HCT116 (cell line): ENCODE data around the gene HDDC3. TPM values are rescaled to one million over a fixed set of nuclear protein-coding genes. Genes with fewer than 3 reads are reported as not detected.
"Not testable (repeated sequence)": the region's sequence is repeated elsewhere in the genome, so short reads cannot be mapped to it uniquely, and the experiment has no call there.

ENCODE experiments used
- ATAC-seq: fragments of 200-7000 bp; cut with Tn5 transposase; 2 replicates; pipeline ENCODE4 v1.9.1; 2020; ENCODE audit warnings: mild to moderate bottlenecking, moderate library complexity
- BruUV-seq: library from RNA; stranded (reverse); fragments of 400-500 nt; replicated peaks from 2 replicates; lab custom pipeline; 2021; lab: Mats Ljungman, UMichigan
- CTCF ChIA-PET: fragments of 300-600 bp; sonication (Branson Sonifier 250); formaldehyde crosslinking; loops from one replicate; lab custom pipeline; 2021; ENCODE audit warnings: antibody characterized with exemption; lab: Charles Lee
- POLR2A ChIA-PET: fragments of 300-600, 350-600 bp; sonication (Branson Sonifier 250); formaldehyde crosslinking; loops from one replicate; lab custom pipeline; 2021; ENCODE audit warnings: antibody characterized with exemption; lab: Charles Lee
- RAD21 ChIA-PET, 2 experiments: fragments of 300-600 bp; sonication (Branson Sonifier 250); formaldehyde crosslinking; loops; one replicate each; lab custom pipeline; 2023; ENCODE audit warnings: low total read pairs in 2 of 2; ENCODE audit not compliant: uncharacterized antibody in 2 of 2, unreplicated experiment in 2 of 2, low non-redundant PET in 1 of 2; lab: Charles Lee
- DNase-seq: peaks from one replicate; pipeline ENCODE4 v3.0.0-alpha.2; 2010; ENCODE audit warnings: low read depth, low spot score
- H2AFZ ChIP-seq: fragments of 200-600 bp; shearing (Covaris generic), sonication (generic); 2 replicates; pipeline ENCODE4 v1.6.1; 2017; ENCODE audit warnings: low read depth, mixed run types, mixed read lengths, antibody characterized with exemption, low read length; ENCODE audit not compliant: poor library complexity, severe bottlenecking
- H3K27ac ChIP-seq: 2 replicates; pipeline ENCODE4 v1.5.1; 2012; ENCODE audit warnings: low read depth, low read length
- H3K27me3 ChIP-seq: fragments of 200-600 bp; sonication (generic); 2 replicates; pipeline ENCODE4 v1.6.1; 2016; ENCODE audit warnings: mixed run types, low read length, mixed read lengths; ENCODE audit not compliant: insufficient read depth
- H3K36me3 ChIP-seq, 2 experiments: fragments of 200-500 bp in 1 of 2; fragments of 200-600 bp in 1 of 2; sonication (Bioruptor generic) in 1 of 2; sonication (generic) in 1 of 2; 2 replicates each; pipeline versions ENCODE4 v1.5.1 to v1.6.1; 2014 to 2016; ENCODE audit warnings: low read length in 2 of 2, inconsistent platforms in 1 of 2, mixed read lengths in 1 of 2, mixed run types in 1 of 2; ENCODE audit not compliant: insufficient read depth in 2 of 2, control insufficient read depth in 1 of 2
- H3K4me1 ChIP-seq, 2 experiments: fragments of 200-600 bp in 1 of 2; sonication (generic) in 1 of 2; 2 replicates each; pipeline versions ENCODE4 v1.5.1 to v1.6.1; 2012 to 2017; ENCODE audit warnings: low read length in 2 of 2, inconsistent platforms in 1 of 2, mild to moderate bottlenecking in 1 of 2, mixed read lengths in 1 of 2, mixed run types in 1 of 2, moderate library complexity in 1 of 2; ENCODE audit not compliant: insufficient read depth in 2 of 2, control insufficient read depth in 1 of 2
- H3K4me2 ChIP-seq: fragments of 200-600 bp; sonication (generic); 2 replicates; pipeline ENCODE4 v1.6.1; 2017; ENCODE audit warnings: mixed run types, low read length, mixed read lengths
- H3K4me3 ChIP-seq, 2 experiments: fragments of 200-600 bp in 1 of 2; sonication (generic) in 1 of 2; replicated peaks in 1 of 2; 2 replicates each; pipeline ENCODE4 v1.5.1; 2011 to 2016; ENCODE audit warnings: low read length in 2 of 2, control low read depth in 1 of 2, low read depth in 1 of 2, mild to moderate bottlenecking in 1 of 2, mixed read lengths in 1 of 2, mixed run types in 1 of 2
- H3K79me2 ChIP-seq: fragments of 200-600 bp; sonication (generic); 2 replicates; pipeline ENCODE4 v1.6.1; 2017; ENCODE audit warnings: mild to moderate bottlenecking, mixed run types, low read length, moderate library complexity, mixed read lengths; ENCODE audit not compliant: insufficient read depth
- H3K9ac ChIP-seq: fragments of 200-600 bp; sonication (generic); 2 replicates; pipeline ENCODE4 v1.6.1; 2016; ENCODE audit warnings: low read length, mixed read lengths
- H3K9me2 ChIP-seq: fragments of 200-600 bp; sonication (generic), shearing (Covaris generic); 2 replicates; pipeline ENCODE4 v1.6.1; 2017; ENCODE audit warnings: mixed run types, mild to moderate bottlenecking, moderate library complexity; ENCODE audit not compliant: insufficient read depth
- H3K9me3 ChIP-seq, 2 experiments: fragments of 200-500 bp in 1 of 2; fragments of 200-600 bp in 1 of 2; sonication (Bioruptor generic) in 1 of 2; sonication (generic) in 1 of 2; 2 replicates each; pipeline ENCODE4 v1.6.1; 2014 to 2017; ENCODE audit warnings: low read length in 2 of 2, mixed read lengths in 2 of 2, inconsistent platforms in 1 of 2, low read depth in 1 of 2, mild to moderate bottlenecking in 1 of 2, mixed run types in 1 of 2, moderate library complexity in 1 of 2; ENCODE audit not compliant: control insufficient read depth in 1 of 2, insufficient read depth in 1 of 2
- H4K20me1 ChIP-seq: fragments of 200-600 bp; sonication (generic), shearing (Covaris generic); 2 replicates; pipeline ENCODE4 v1.6.1; 2017; ENCODE audit warnings: mixed run types, mild to moderate bottlenecking, moderate library complexity; ENCODE audit not compliant: insufficient read depth
- CEBPB ChIP-seq: IDR thresholded peaks from 2 replicates; pipeline ENCODE4 v1.6.1; 2012; ENCODE audit warnings: low read depth
- EZH2phosphoT487 ChIP-seq: fragments of 200-600 bp; IDR thresholded peaks from 2 replicates; pipeline ENCODE4 v1.6.1; 2018; ENCODE audit warnings: antibody characterized with exemption, borderline replicate concordance
- JUND ChIP-seq: IDR thresholded peaks from 2 replicates; pipeline ENCODE4 v1.6.1; 2012
- POLR2A ChIP-seq: IDR thresholded peaks from 2 replicates; pipeline ENCODE4 v1.7.0; 2011; ENCODE audit warnings: borderline replicate concordance; ENCODE audit not compliant: insufficient read depth, insufficient read length; ENCODE audit errors: extremely low read depth
- REST ChIP-seq: IDR thresholded peaks from 2 replicates; pipeline ENCODE4 v1.6.1; 2012; ENCODE audit warnings: low read depth
- SIN3A ChIP-seq: IDR thresholded peaks from 2 replicates; pipeline ENCODE4 v1.6.1; 2012; ENCODE audit warnings: low read depth
- intact Hi-C: fragments of 100-400 bp; cut with micrococcal nuclease; formaldehyde crosslinking; loops from 2 replicates; pipeline ENCODE4 v1.10.0; 2022
- total RNA-seq: library from RNA; stranded (reverse); gene quantifications from one replicate; pipeline ENCODE4 v1.2.1, GENCODE V29; 2021; ENCODE audit not compliant: unreplicated experiment

HDDC3 gene
- total RNA-seq, 1 experiment from 2014 or later, result 20.4 TPM

DNA sequence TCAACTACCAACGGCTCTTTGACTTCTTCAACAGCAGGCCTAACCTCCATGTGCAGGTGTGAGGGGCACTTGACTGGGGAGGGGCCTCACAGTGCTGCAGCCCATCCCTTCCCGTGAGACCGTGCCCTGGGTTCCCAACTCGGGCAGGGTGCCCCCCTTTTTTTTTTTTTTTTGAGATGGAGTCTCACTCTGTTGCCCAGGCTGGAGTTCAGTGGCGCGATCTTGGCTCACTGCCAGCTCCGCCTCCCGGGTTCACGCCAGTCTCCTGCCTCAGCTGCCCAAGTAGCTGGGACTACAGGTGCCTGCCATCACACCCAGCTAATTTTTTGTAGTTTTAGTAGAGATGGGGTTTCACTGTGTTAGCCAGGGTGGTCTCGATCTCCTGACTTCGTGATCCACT is 22.9 kb downstream of the HDDC3 start:
- RAD21 ChIA-PET, POLR2A ChIA-PET, intact Hi-C loops: not testable (repeated sequence)

GRCh38 chr15:90907838-90908507 is 24.4 kb downstream of the HDDC3 start:
- peaks cover 2 to 10% of the 10 kb centered on the region in 2 experiments; a peak in 3 of 4 replicates for H3K4me1 ChIP-seq
- no peak overlapping the region for H3K4me3 ChIP-seq
- no peak overlapping the region for H3K9ac ChIP-seq
- no TSS peak for BruUV-seq
- no peak overlapping the region for H2AFZ ChIP-seq
- no peak overlapping the region for H3K4me2 ChIP-seq
- H3K27ac ChIP-seq, result no peak overlapping the region
- H3K36me3 ChIP-seq, result peaks cover 10 to 12% of the 10 kb centered on the region in 2 experiments; a peak in 3 of 4 replicates
- H3K27me3 ChIP-seq, result no peaks in the 10 kb centered on the region
- H4K20me1 ChIP-seq, result no peaks in the 10 kb centered on the region
- ChIA-PET POLR2A (no interaction called here), RAD21 (no interaction called here), CTCF (interaction anchor here (1.3 kb wide), 1 partner anchor 15 kb away, joined by 3 read pairs; no protein-coding TSS in a partner anchor)
- DNase-seq, result no peak
- no peaks in the 10 kb centered on the region for H3K9me2 ChIP-seq
- no peaks in the 10 kb centered on the region for H3K9me3 ChIP-seq
- intact Hi-C loops, result no loop called here
- no peak for ATAC-seq
- no peaks in the 10 kb centered on the region for H3K79me2 ChIP-seq
- TF ChIP-seq EZH2phosphoT487, result no peak
- no peak for TF ChIP-seq JUND
- TF ChIP-seq POLR2A, result no peak
- no peak for TF ChIP-seq REST
- no peak for TF ChIP-seq CEBPB
- no peak for TF ChIP-seq SIN3A

More for the DNA sequence above, 22.9 kb downstream of the HDDC3 start:
- H3K27me3 ChIP-seq, H4K20me1 ChIP-seq, H3K9me3 ChIP-seq, ATAC-seq, H3K4me2 ChIP-seq, H3K9me2 ChIP-seq, H2AFZ ChIP-seq, DNase-seq, H3K79me2 ChIP-seq, BruUV-seq, H3K27ac ChIP-seq, H3K9ac ChIP-seq, H3K4me3 ChIP-seq, H3K4me1 ChIP-seq: not testable (repeated sequence)
- peaks cover 10 to 14% of the 10 kb centered on the region in 2 experiments; a peak in 3 of 4 replicates for H3K36me3 ChIP-seq
- CTCF ChIA-PET, result interaction anchor here (1.3 kb wide), 1 partner anchor 17 kb away, joined by 3 read pairs; no protein-coding TSS in a partner anchor
